K562 (cell line): Measurements from ENCODE around the gene BARHL2. TPM values are rescaled to one million over a fixed set of nuclear protein-coding genes. Genes with fewer than 3 reads are reported as not detected.

Experiments
- ATAC-seq: fragments of 200-7000 bp; cut with Tn5 transposase; 3 replicates; pipeline ENCODE4 v1.9.1; 2020; ENCODE audit warnings: moderate library complexity
- BruUV-seq: library from RNA; stranded (reverse); fragments of 400-500 nt; replicated peaks from 2 replicates; lab custom pipeline; 2021; lab: Mats Ljungman, UMichigan
- CTCF ChIA-PET: fragments of 300-600 bp; formaldehyde crosslinking; extraction: SDS; loops from one replicate; lab custom pipeline; 2021; ENCODE audit warnings: low intra/inter-chr PET ratio; lab: Yijun Ruan, JAX
- POLR2A ChIA-PET: fragments of 300-600, 350-650 bp; sonication (Branson Sonifier 250); formaldehyde crosslinking; extraction: SDS; loops from one replicate; lab custom pipeline; 2021; ENCODE audit warnings: antibody characterized with exemption, inconsistent platforms; lab: Yijun Ruan, JAX
- DNase-seq, 4 experiments: peaks; one replicate each; pipeline versions ENCODE4 v3.0.0 to v3.0.0-alpha.2; 2011 to 2018; ENCODE audit warnings: low spot score in 3 of 4, mixed read lengths in 3 of 4; ENCODE audit errors: extremely low read depth in 1 of 4
- FAIRE-seq: peaks from 2 replicates; lab custom pipeline; 2011; peaks lifted over from hg19 to GRCh38; lab: Jason Lieb, UNC
- H2AFZ ChIP-seq: 2 replicates; pipeline ENCODE4 v1.6.0; 2011; ENCODE audit warnings: low read depth, low read length, control low read depth, inconsistent platforms
- H3K27ac ChIP-seq: fragments of 200-600 bp; 3 replicates; pipeline ENCODE4 v1.8.0; 2011; ENCODE audit warnings: low read depth, mild to moderate bottlenecking, control low read depth, inconsistent platforms, low read length, moderate library complexity, mixed read lengths; ENCODE audit errors: extremely low read depth
- H3K27me3 ChIP-seq, 2 experiments: fragments of 300-600 bp in 1 of 2; 2 replicates in 1 of 2; 3 replicates in 1 of 2; pipeline versions ENCODE4 v1.6.0 to v1.8.0; 2011; ENCODE audit warnings: inconsistent platforms in 2 of 2, low read length in 2 of 2, mild to moderate bottlenecking in 1 of 2, mixed read lengths in 1 of 2, moderate library complexity in 1 of 2; ENCODE audit not compliant: control insufficient read depth in 2 of 2, insufficient read depth in 2 of 2
- H3K36me3 ChIP-seq: fragments of 300-600 bp; 3 replicates; pipeline ENCODE4 v1.8.0; 2011; ENCODE audit warnings: mild to moderate bottlenecking, low read length, inconsistent platforms; ENCODE audit not compliant: control insufficient read depth, insufficient read depth
- H3K4me1 ChIP-seq, 2 experiments: fragments of 200-600 bp in 1 of 2; replicated peaks in 1 of 2; 2 replicates in 1 of 2; 3 replicates in 1 of 2; pipeline versions ENCODE4 v1.5.1 to v1.8.0; 2011; ENCODE audit warnings: inconsistent platforms in 2 of 2, low read length in 2 of 2, mild to moderate bottlenecking in 1 of 2, mixed read lengths in 1 of 2, moderate library complexity in 1 of 2; ENCODE audit not compliant: control insufficient read depth in 2 of 2, insufficient read depth in 2 of 2
- H3K4me2 ChIP-seq: 2 replicates; pipeline ENCODE4 v1.6.1; 2011; ENCODE audit warnings: low read length, control low read depth, inconsistent platforms, mixed read lengths; ENCODE audit not compliant: insufficient read depth
- H3K4me3 ChIP-seq: fragments of 200-600 bp; sonication (generic), shearing (Covaris generic); 2 replicates; pipeline ENCODE4 v1.5.1; 2016; ENCODE audit warnings: control low read depth, inconsistent platforms
- H3K79me2 ChIP-seq: fragments of 200-600 bp; 3 replicates; pipeline ENCODE4 v1.8.0; 2011; ENCODE audit warnings: low read length, inconsistent platforms; ENCODE audit not compliant: control insufficient read depth, insufficient read depth
- H3K9ac ChIP-seq, 2 experiments: 2 replicates each; pipeline versions ENCODE4 v1.6.0 to v1.6.1; 2011; ENCODE audit warnings: low read depth in 2 of 2, low read length in 2 of 2, control low read depth in 1 of 2, inconsistent platforms in 1 of 2, mild to moderate bottlenecking in 1 of 2, mixed read lengths in 1 of 2; ENCODE audit not compliant: insufficient read depth in 1 of 2
- H3K9me1 ChIP-seq: one replicate; pipeline ENCODE4 v1.6.0; 2011; ENCODE audit warnings: inconsistent platforms, mild to moderate bottlenecking, low read length, moderate library complexity; ENCODE audit not compliant: control insufficient read depth, insufficient read depth
- H3K9me3 ChIP-seq: replicated peaks from 2 replicates; pipeline ENCODE4 v1.5.1; 2011; ENCODE audit warnings: low read depth, low read length, inconsistent platforms; ENCODE audit not compliant: control insufficient read depth, insufficient read depth
- H4K20me1 ChIP-seq: replicated peaks from 2 replicates; pipeline ENCODE4 v1.6.1; 2011; ENCODE audit warnings: low read length, inconsistent platforms, mixed read lengths; ENCODE audit not compliant: control insufficient read depth, insufficient read depth
- ETS1 ChIP-seq: conservative IDR thresholded peaks from 2 replicates; pipeline ENCODE4 v1.6.1; 2011; ENCODE audit warnings: low read depth, mild to moderate bottlenecking, low read length; ENCODE audit not compliant: control insufficient read depth
- EWSR1 ChIP-seq: fragments of 450-650 bp; IDR thresholded peaks from 2 replicates; pipeline ENCODE4 v1.6.1; 2018; ENCODE audit warnings: borderline replicate concordance, mild to moderate bottlenecking, low read depth, moderate library complexity; ENCODE audit not compliant: partially characterized antibody
- FOXP1 ChIP-seq: sonication (generic); formaldehyde crosslinking; IDR thresholded peaks from 2 replicates; pipeline ENCODE4 v1.8.0; 2022; ENCODE audit warnings: mild to moderate bottlenecking, missing genetic modification reagents
- HNRNPK ChIP-seq: fragments of 200-400 bp; formaldehyde crosslinking; IDR thresholded peaks from one replicate; pipeline ENCODE4 v1.6.1; 2018; ENCODE audit warnings: mild to moderate bottlenecking, low read depth, low read length; ENCODE audit not compliant: poor library complexity, severe bottlenecking
- L3MBTL2 ChIP-seq: fragments of 450-650 bp; IDR thresholded peaks from 2 replicates; pipeline ENCODE4 v1.6.1; 2016; ENCODE audit warnings: mild to moderate bottlenecking, moderate library complexity
- MITF ChIP-seq: IDR thresholded peaks from 2 replicates; pipeline ENCODE4 v1.6.1; 2014; ENCODE audit warnings: antibody characterized with exemption
- NEUROD1 ChIP-seq: fragments of 150-350 bp; IDR thresholded peaks from 2 replicates; pipeline ENCODE4 v1.6.1; 2014; ENCODE audit warnings: borderline replicate concordance, low read length, low read depth; ENCODE audit not compliant: partially characterized antibody
- NFIX ChIP-seq: fragments of 250-450 bp; sonication (Bioruptor Pico); IDR thresholded peaks from 2 replicates; pipeline ENCODE4 v1.4.0; 2020; ENCODE audit warnings: low read depth, mild to moderate bottlenecking, moderate library complexity
- NR2C2 ChIP-seq, 2 experiments: fragments of 200-800 bp in 1 of 2; sonication (Bioruptor generic) in 1 of 2; sonication (generic) in 1 of 2; formaldehyde crosslinking in 1 of 2; IDR thresholded peaks; 2 replicates each; pipeline versions ENCODE4 v1.6.1 to v1.8.0; 2016 to 2022; ENCODE audit warnings: mild to moderate bottlenecking in 1 of 2, missing compliant biosample characterization in 1 of 2, missing genetic modification characterization in 1 of 2, missing genetic modification reagents in 1 of 2
- POLR3A ChIP-seq: IDR thresholded peaks from 2 replicates; pipeline ENCODE4 v1.6.1; 2011; ENCODE audit warnings: borderline replicate concordance, mild to moderate bottlenecking, moderate library complexity; ENCODE audit not compliant: insufficient read length, insufficient read depth; ENCODE audit errors: extremely low read depth
- SMARCE1 ChIP-seq: fragments of 450-650 bp; IDR thresholded peaks from 2 replicates; pipeline ENCODE4 v1.7.1; 2016; ENCODE audit warnings: mild to moderate bottlenecking
- SMC3 ChIP-seq: conservative IDR thresholded peaks from 2 replicates; pipeline ENCODE4 v1.6.1; 2011; ENCODE audit warnings: low read depth, low read length, improper control_type of control experiment; ENCODE audit not compliant: insufficient read depth
- ZNF175 ChIP-seq: fragments of 200-800 bp; sonication (Bioruptor generic); IDR thresholded peaks from 2 replicates; pipeline ENCODE4 v1.6.1; 2016; ENCODE audit warnings: low read depth, mild to moderate bottlenecking, missing genetic modification characterization, missing compliant biosample characterization
- ZNF398 ChIP-seq: fragments of 250-450 bp; sonication (Bioruptor Pico); IDR thresholded peaks from 2 replicates; pipeline ENCODE4 v1.8.0; 2021; ENCODE audit warnings: moderate library complexity, mild to moderate bottlenecking, inconsistent platforms
- WGBS: fragments of 100-300 bp; shearing (Covaris generic); methylation state at CpG from one replicate; pipeline ENCODE4 v1.1.6; 2016; ENCODE audit warnings: low coverage, mixed read lengths; ENCODE audit not compliant: insufficient coverage; ENCODE audit errors: missing lambda C conversion rate; 5-methylcytosine and 5-hydroxymethylcytosine counted together
- in situ Hi-C: fragments of 300-500 bp; cut with MboI; formaldehyde crosslinking; loops from 4 replicates; pipeline ENCODE4 v1.15.0; 2018; ENCODE audit warnings: inconsistent platforms, mixed read lengths
- intact Hi-C: fragments of 100-400 bp; cut with micrococcal nuclease; formaldehyde crosslinking; loops from 2 replicates; pipeline ENCODE4 v1.14.2; 2022
- polyA plus RNA-seq, 8 experiments: library from polyadenylated mRNA; depleted of rRNA in 4 of 8; stranded (reverse) in 5 of 8; unstranded in 3 of 8; fragments of >200 nt; fragmentation: Nextera tagmentation in 2 of 8; fragmentation: Illumina TruSeq in 1 of 8; extraction: Ambion mirVana in 2 of 8; extraction: Trizol in 1 of 8; gene quantifications; 2 replicates each; pipeline versions ENCODE4 v1.2.1 to v1.2.3, GENCODE V29; 2011 to 2014; ENCODE audit warnings: inconsistent platforms in 1 of 8, missing spikeins in 1 of 8
- total RNA-seq, 7 experiments: library from RNA; depleted of rRNA in 6 of 7; stranded (reverse); fragments of >200 nt in 6 of 7; fragmentation: Illumina TruSeq in 2 of 7; extraction: Trizol in 2 of 7; gene quantifications; 2 replicates each; pipeline versions ENCODE4 v1.2.1 to v1.2.3, GENCODE V29; 2011 to 2021; ENCODE audit warnings: low replicate concordance in 1 of 7

The BARHL2 gene
- total and polyA plus RNA-seq, 9 of the 15 experiments (the other 6 are each of a cell fraction or from before 2014, with no cell fraction given), result 0.06 to 0.11 (median 0.09) TPM; not detected in 6

GRCh38 chr1:90717356-90717664, 208 bp upstream of the BARHL2 start (continued):
- no peak for TF ChIP-seq ETS1

- no peak for FAIRE-seq
- peak overlapping the region in 1 of 2 experiments; percentile 59; a peak in 1 of 4 replicates for H3K9ac ChIP-seq
- H2AFZ ChIP-seq, result no peak overlapping the region
- TF ChIP-seq MITF, result no peak
- no peak for TF ChIP-seq L3MBTL2
- TF ChIP-seq ZNF175 (CRISPR knock-in tag), result no peak
- TF ChIP-seq NFIX (CRISPR knock-in tag), result no peak
- TF ChIP-seq SMC3, result no peak
- no peak for TF ChIP-seq NEUROD1
- TF ChIP-seq FOXP1, result no peak
- TF ChIP-seq EWSR1, result no peak
- no peak for TF ChIP-seq ZNF398 (CRISPR knock-in tag)
- no peak for TF ChIP-seq SMARCE1
- TF ChIP-seq POLR3A, result no peak
- no peak for TF ChIP-seq NR2C2 (CRISPR knock-in tag; IDR thresholded peaks at IDR 0.05)
- no peak for TF ChIP-seq NR2C2 (tag; IDR thresholded peaks at IDR 0.05)
- no peak for TF ChIP-seq HNRNPK
- H3K4me3 ChIP-seq, result no peak overlapping the region
- H3K9me1 ChIP-seq, result no peaks in the 10 kb centered on the region
- DNase-seq, result no peak
- H3K36me3 ChIP-seq, result no peaks in the 10 kb centered on the region
- in situ Hi-C loops, result no loop called here
- peaks cover 0 to 36% of the 10 kb centered on the region in 2 experiments; a peak in 3 of 5 replicates for H3K4me1 ChIP-seq
- H3K27ac ChIP-seq, result no peak overlapping the region
- H3K27me3 ChIP-seq, result peaks cover 43 to 50% of the 10 kb centered on the region in 2 experiments
- intact Hi-C loops, result no loop called here
- H3K4me2 ChIP-seq, result 0 out of 2 replicates have a peak overlapping the region, but pooled peaks have one; percentile 24
- no peaks in the 10 kb centered on the region for H3K79me2 ChIP-seq
- no peak for ATAC-seq
- BruUV-seq, result no TSS peak
- WGBS, result 19% methylated on average over 14 of the region's 15 CpGs
- H3K9me3 ChIP-seq, result no peaks in the 10 kb centered on the region
- H4K20me1 ChIP-seq, result no peaks in the 10 kb centered on the region
- POLR2A ChIA-PET, result interaction anchor here (0.6 to 1.2 kb wide), 4 partner anchors 8 to 521 kb away, joined by 3 read pairs; no protein-coding TSS in a partner anchor
- CTCF ChIA-PET, result no interaction called here
Observed at GRCh38 chr1:90716243-90716551, 905 bp downstream of the BARHL2 start.
